Neuronal stem cell (in vitro differentiated cells): ENCODE data around the gene ARID5A.
A peak's percentile ranks its signal among the peaks of the same experiment; 100 is the strongest.

Source experiments
- DNase-seq: peaks from one replicate; pipeline ENCODE4 v3.0.0-alpha.2; 2013; ENCODE audit warnings: low spot score
- H2AFZ ChIP-seq: one replicate; pipeline ENCODE4 v1.6.1; 2013; ENCODE audit warnings: mild to moderate bottlenecking, low read length, inconsistent platforms
- H2AK5ac ChIP-seq: 2 replicates; pipeline ENCODE4 v1.6.1; 2013; ENCODE audit warnings: low read depth, mild to moderate bottlenecking, inconsistent platforms, low read length, moderate library complexity, mixed read lengths
- H2BK120ac ChIP-seq: 2 replicates; pipeline ENCODE4 v1.6.1; 2013; ENCODE audit warnings: low read depth, mild to moderate bottlenecking, inconsistent platforms, low read length, moderate library complexity, mixed read lengths
- H2BK12ac ChIP-seq: one replicate; pipeline ENCODE4 v1.6.1; 2013; ENCODE audit warnings: low read length, inconsistent platforms
- H2BK15ac ChIP-seq: 2 replicates; pipeline ENCODE4 v1.6.1; 2013; ENCODE audit warnings: mild to moderate bottlenecking, low read length, inconsistent platforms, mixed read lengths
- H2BK5ac ChIP-seq: one replicate; pipeline ENCODE4 v1.6.1; 2013; ENCODE audit warnings: inconsistent platforms, mild to moderate bottlenecking, low read length, moderate library complexity
- H3K14ac ChIP-seq: one replicate; pipeline ENCODE4 v1.6.1; 2013; ENCODE audit warnings: low read length, inconsistent platforms
- H3K18ac ChIP-seq: 2 replicates; pipeline ENCODE4 v1.6.1; 2013; ENCODE audit warnings: low read length, inconsistent platforms
- H3K23ac ChIP-seq: 2 replicates; pipeline ENCODE4 v1.6.1; 2013; ENCODE audit warnings: low read depth, mild to moderate bottlenecking, mixed read lengths, low read length, inconsistent platforms; ENCODE audit not compliant: poor library complexity
- H3K27ac ChIP-seq: replicated peaks from 3 replicates; pipeline ENCODE4 v1.5.1; 2013; ENCODE audit warnings: low read length, inconsistent platforms
- H3K27me3 ChIP-seq, 3 experiments: 2 replicates each; pipeline ENCODE4 v1.6.1; 2013; ENCODE audit warnings: low read length in 3 of 3, mild to moderate bottlenecking in 2 of 3, inconsistent platforms in 1 of 3, low read depth in 1 of 3, mixed read lengths in 1 of 3, moderate library complexity in 1 of 3; ENCODE audit not compliant: control insufficient read depth in 3 of 3, insufficient read depth in 3 of 3
- H3K36me3 ChIP-seq, 2 donors: replicated peaks in 1 of 2; 2 replicates each; pipeline ENCODE4 v1.6.1; 2013; ENCODE audit warnings: low read length in 2 of 2; ENCODE audit not compliant: control insufficient read depth in 2 of 2, insufficient read depth in 2 of 2
- H3K4ac ChIP-seq: 2 replicates; pipeline ENCODE4 v1.6.1; 2013; ENCODE audit warnings: inconsistent platforms, mild to moderate bottlenecking, low read length, moderate library complexity
- H3K4me1 ChIP-seq, 2 donors: 1 replicate in 1 of 2; 2 replicates in 1 of 2; pipeline ENCODE4 v1.6.1; 2013; ENCODE audit warnings: low read length in 2 of 2, low read depth in 1 of 2; ENCODE audit not compliant: control insufficient read depth in 2 of 2, insufficient read depth in 1 of 2
- H3K4me2 ChIP-seq: one replicate; pipeline ENCODE4 v1.6.1; 2013; ENCODE audit warnings: mild to moderate bottlenecking, low read length, inconsistent platforms; ENCODE audit not compliant: insufficient read depth, poor library complexity, severe bottlenecking
- H3K4me3 ChIP-seq, 2 donors: 2 replicates each; pipeline ENCODE4 v1.5.1; 2013; ENCODE audit warnings: low read length in 2 of 2, mild to moderate bottlenecking in 2 of 2, inconsistent platforms in 1 of 2, moderate library complexity in 1 of 2
- H3K79me1 ChIP-seq: one replicate; pipeline ENCODE4 v1.6.1; 2013; ENCODE audit warnings: low read depth, mild to moderate bottlenecking, inconsistent platforms, low read length, moderate library complexity
- H3K9ac ChIP-seq: one replicate; pipeline ENCODE4 v1.6.1; 2013; ENCODE audit warnings: mild to moderate bottlenecking, low read depth, low read length, inconsistent platforms; ENCODE audit not compliant: poor library complexity
- H3K9me3 ChIP-seq, 2 donors: replicated peaks in 1 of 2; 2 replicates each; pipeline versions ENCODE3 to v1.6.1; 2013; ENCODE audit warnings: low read length in 2 of 2, mild to moderate bottlenecking in 2 of 2, inconsistent platforms in 1 of 2, low read depth in 1 of 2, mixed read lengths in 1 of 2, moderate library complexity in 1 of 2; ENCODE audit not compliant: control insufficient read depth in 2 of 2, insufficient read depth in 1 of 2
- H4K8ac ChIP-seq: one replicate; pipeline ENCODE4 v1.6.1; 2013; ENCODE audit warnings: low read depth, mild to moderate bottlenecking, inconsistent platforms, low read length, moderate library complexity
- H4K91ac ChIP-seq: one replicate; pipeline ENCODE4 v1.6.1; 2013; ENCODE audit warnings: low read length, low read depth, mild to moderate bottlenecking, inconsistent platforms; ENCODE audit not compliant: poor library complexity
- WGBS, 2 donors: extraction: QIAGEN DNeasy Blood & Tissue Kit; methylation state at CpG; one replicate each; pipeline ENCODE4 v1.1.7; 2013; ENCODE audit warnings: missing lambda C conversion rate in 2 of 2, mixed read lengths in 1 of 2; ENCODE audit not compliant: insufficient read length in 2 of 2, insufficient replicate concordance in 1 of 2; ENCODE audit errors: extremely low coverage in 2 of 2; 5-methylcytosine and 5-hydroxymethylcytosine counted together

ARID5A gene

GRCh38 chr2:96539215-96539920 lies 2.8 kb downstream of the ARID5A start:
- Histone ChIP-seq H3K9me3 (peaks cover 0 to 6% of the 10 kb centered on the region in 2 donors), H2BK15ac (no peak overlapping the region)
- WGBS, 2 donors, result no CpG with 5 or more reads among the region's 9 CpGs

GRCh38 chr2:96540136-96540535 lies 3.6 kb downstream of the ARID5A start:
- no peak overlapping the region for H3K18ac ChIP-seq
- H2BK5ac ChIP-seq, result no peak overlapping the region
- no peak overlapping the region for H2BK15ac ChIP-seq
- H3K27me3 ChIP-seq, result peaks cover 1 to 36% (median 9%) of the 10 kb centered on the region in 3 experiments
- no peak overlapping the region for H3K4me2 ChIP-seq
- no peaks in the 10 kb centered on the region for H3K79me1 ChIP-seq
- H4K8ac ChIP-seq, result no peak overlapping the region
- no peak overlapping the region for H3K4me3 ChIP-seq
- DNase-seq, result no peak
- H3K9ac ChIP-seq, result no peak overlapping the region
- no peak overlapping the region for H3K4ac ChIP-seq
- no peak overlapping the region for H2AK5ac ChIP-seq
- no peak overlapping the region for H3K27ac ChIP-seq
- no peak overlapping the region for H3K14ac ChIP-seq
- H3K36me3 ChIP-seq, result no peaks in the 10 kb centered on the region
- no CpG with 5 or more reads among the region's 5 CpGs for WGBS, 2 donors
- H2AFZ ChIP-seq, result no peak overlapping the region
- peaks cover 11 to 12% of the 10 kb centered on the region in 2 donors for H3K4me1 ChIP-seq
- no peak overlapping the region for H2BK12ac ChIP-seq
- peaks cover 0 to 8% of the 10 kb centered on the region in 2 donors for H3K9me3 ChIP-seq
- H4K91ac ChIP-seq, result no peak overlapping the region
- no peak overlapping the region for H3K23ac ChIP-seq
- H2BK120ac ChIP-seq, result no peak overlapping the region

More at GRCh38 chr2:96539215-96539920, 2.8 kb downstream of the ARID5A start:
- peak overlapping the region; percentile 20 for H3K18ac ChIP-seq
- H4K8ac ChIP-seq, result no peak overlapping the region
- no peak overlapping the region for H3K4me2 ChIP-seq
- no peak overlapping the region for H3K9ac ChIP-seq
- no peaks in the 10 kb centered on the region for H3K79me1 ChIP-seq
- peaks cover 8 to 36% (median 9%) of the 10 kb centered on the region in 3 experiments for H3K27me3 ChIP-seq
- H2BK5ac ChIP-seq, result no peak overlapping the region
- no peak overlapping the region for H3K14ac ChIP-seq
- H3K4ac ChIP-seq, result no peak overlapping the region
- H3K27ac ChIP-seq, result no peak overlapping the region
- H2BK12ac ChIP-seq, result no peak overlapping the region
- no peak overlapping the region for H2AK5ac ChIP-seq
- H3K23ac ChIP-seq, result no peak overlapping the region
- H3K36me3 ChIP-seq, result no peaks in the 10 kb centered on the region
- DNase-seq, result no peak
- H3K4me3 ChIP-seq, result no peak overlapping the region
- peaks cover 11 to 12% of the 10 kb centered on the region in 2 donors for H3K4me1 ChIP-seq
- no peak overlapping the region for H4K91ac ChIP-seq
- H2AFZ ChIP-seq, result no peak overlapping the region
- H2BK120ac ChIP-seq, result no peak overlapping the region

- WGBS, 2 donors, result no CpG with 5 or more reads among the region's 4 CpGs
- no peak overlapping the region for H3K4me3 ChIP-seq
- no peak overlapping the region for H2BK5ac ChIP-seq
- no peak overlapping the region for H2BK12ac ChIP-seq
- H2AK5ac ChIP-seq, result no peak overlapping the region
- no peak overlapping the region for H3K27ac ChIP-seq
- H3K14ac ChIP-seq, result no peak overlapping the region
- H3K4ac ChIP-seq, result no peak overlapping the region
- no peak overlapping the region for H3K18ac ChIP-seq
- no peak overlapping the region for H2BK120ac ChIP-seq
- peaks cover 11 to 12% of the 10 kb centered on the region in 2 donors for H3K4me1 ChIP-seq
- DNase-seq, result no peak
- no peak overlapping the region for H3K23ac ChIP-seq
- no peak overlapping the region for H4K91ac ChIP-seq
- H4K8ac ChIP-seq, result no peak overlapping the region
- no peak overlapping the region for H3K4me2 ChIP-seq
- no peak overlapping the region for H2BK15ac ChIP-seq
- peaks cover 6 to 16% of the 10 kb centered on the region in 2 donors for H3K9me3 ChIP-seq
- peaks cover 0 to 1% of the 10 kb centered on the region in 2 donors for H3K36me3 ChIP-seq
- H3K79me1 ChIP-seq, result no peaks in the 10 kb centered on the region
- peaks cover 0 to 36% (median 9%) of the 10 kb centered on the region in 3 experiments for H3K27me3 ChIP-seq
- H3K9ac ChIP-seq, result no peak overlapping the region
- no peak overlapping the region for H2AFZ ChIP-seq
Observed at GRCh38 chr2:96541398-96542152, 5.0 kb downstream of the ARID5A start.

- DNase-seq, result no peak
- no peak overlapping the region for H3K4ac ChIP-seq
- H3K18ac ChIP-seq, result no peak overlapping the region
- no peak overlapping the region for H2BK5ac ChIP-seq
- no peak overlapping the region for H2BK15ac ChIP-seq
- H3K9ac ChIP-seq, result no peak overlapping the region
- H3K4me3 ChIP-seq, result no peak overlapping the region
- H3K4me2 ChIP-seq, result no peak overlapping the region
- no peak overlapping the region for H3K23ac ChIP-seq
- no peak overlapping the region for H4K8ac ChIP-seq
- H4K91ac ChIP-seq, result no peak overlapping the region
- H3K14ac ChIP-seq, result no peak overlapping the region
- H2AK5ac ChIP-seq, result no peak overlapping the region
- peaks cover 0 to 29% (median 8%) of the 10 kb centered on the region in 3 experiments for H3K27me3 ChIP-seq
- H2BK12ac ChIP-seq, result no peak overlapping the region
- no peak overlapping the region for H2BK120ac ChIP-seq
- no peak overlapping the region for H3K27ac ChIP-seq
- H2AFZ ChIP-seq, result no peak overlapping the region
- H3K79me1 ChIP-seq, result no peaks in the 10 kb centered on the region
- no CpG with 5 or more reads among the region's 8 CpGs for WGBS, 2 donors
- H3K36me3 ChIP-seq, result peaks cover 1 to 3% of the 10 kb centered on the region in 2 donors
- peaks cover 12 to 15% of the 10 kb centered on the region in 2 donors for H3K4me1 ChIP-seq
- peaks cover 6 to 16% of the 10 kb centered on the region in 2 donors for H3K9me3 ChIP-seq
Observed at GRCh38 chr2:96542357-96542977, 5.9 kb downstream of the ARID5A start.
